Stimulated activated CD8-positive, alpha-beta memory T cell treated with anti-CD3 and anti-CD28 coated beads, Interleukin-7, amount 100 ng/mL, for 1 hour (primary cell): ENCODE measurements around the gene NXPH3.

Source experiments
- DNase-seq, 2 donors: peaks; one replicate each; pipeline ENCODE4 v3.0.0-alpha.2; 2020; ENCODE audit warnings: low read depth in 2 of 2

NXPH3 gene

GRCh38 chr17:49592263-49592662 lies 16.6 kb downstream of the NXPH3 start:
- no peak for DNase-seq

DNA sequence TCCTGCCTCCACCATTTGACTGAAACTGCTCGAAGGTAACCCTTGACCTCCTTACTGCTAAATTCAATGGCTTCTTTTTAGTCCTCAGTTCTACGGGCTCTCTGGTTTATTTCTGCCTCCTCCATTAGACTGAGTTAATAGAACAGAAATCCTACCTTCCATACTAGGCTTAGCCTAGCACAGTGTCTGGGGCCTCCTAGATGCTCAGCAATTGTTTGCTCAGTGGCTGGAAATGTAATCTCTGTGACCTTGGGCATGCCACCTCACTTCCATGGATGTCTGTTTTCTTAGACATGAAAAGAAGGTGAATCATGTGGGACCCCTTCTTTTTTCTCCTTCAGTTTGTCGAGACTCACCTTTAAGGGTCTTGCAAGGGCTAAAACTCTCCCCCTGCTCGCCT lies 19.7 kb downstream of the NXPH3 start:
- DNase-seq, result no peak

DNA sequence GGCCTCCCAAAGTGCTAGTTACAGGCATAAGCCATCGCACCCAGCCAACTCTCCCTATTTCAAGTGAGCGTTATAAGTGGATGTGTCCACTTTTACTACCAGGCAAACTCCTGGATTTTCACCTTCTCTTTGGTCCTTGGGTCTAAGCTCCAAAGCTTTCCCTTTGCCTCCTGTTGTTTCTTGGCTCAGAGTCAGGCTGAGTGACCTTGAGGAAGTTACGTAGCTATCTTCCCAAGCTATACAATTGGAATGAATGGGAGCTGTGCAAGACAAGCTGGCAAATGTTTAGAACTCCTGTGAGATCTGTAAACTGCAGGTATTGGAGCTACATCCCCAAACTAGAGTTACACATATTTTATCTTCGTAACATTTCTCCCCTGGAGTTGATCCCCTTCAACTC lies 20.3 kb downstream of the NXPH3 start:
- no peak for DNase-seq

DNA sequence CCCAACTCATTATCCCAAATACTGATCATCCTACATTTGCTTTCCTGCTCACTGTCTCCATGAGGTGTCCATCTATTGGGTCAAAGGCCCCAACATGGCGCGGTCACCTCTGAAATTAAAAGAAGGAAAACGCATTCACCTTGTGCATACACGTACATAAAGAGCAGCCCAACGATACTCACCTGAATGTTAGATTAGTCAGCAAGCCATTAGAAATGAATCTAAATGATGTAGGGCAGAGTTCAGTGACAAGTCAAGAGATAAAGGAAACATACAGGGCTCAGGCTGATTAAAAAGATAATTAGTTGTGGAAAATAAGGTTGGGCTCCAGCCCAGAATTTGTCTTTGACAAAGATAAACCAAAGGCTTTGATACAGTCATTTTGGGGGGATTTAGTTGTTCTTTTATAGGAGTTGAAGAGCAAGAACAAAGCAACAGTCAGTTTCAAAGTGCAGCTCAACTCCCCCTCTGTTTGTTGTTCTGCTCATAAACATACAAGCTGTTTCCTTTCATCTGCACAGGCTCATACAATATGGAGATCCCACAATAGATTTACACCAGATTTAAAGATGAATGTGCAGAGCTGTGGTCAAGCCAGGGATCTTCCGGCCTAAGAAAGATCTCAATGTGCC lies 21.1 kb downstream of the NXPH3 start:
- DNase-seq, result no peak

GRCh38 chr17:49597436-49597835 lies 21.8 kb downstream of the NXPH3 start:
- DNase-seq, result no peak

GRCh38 chr17:49597928-49598655 lies 22.4 kb downstream of the NXPH3 start:
- no peak for DNase-seq

GRCh38 chr17:49598918-49599317 lies 23.2 kb downstream of the NXPH3 start:
- DNase-seq, result no peak

DNA sequence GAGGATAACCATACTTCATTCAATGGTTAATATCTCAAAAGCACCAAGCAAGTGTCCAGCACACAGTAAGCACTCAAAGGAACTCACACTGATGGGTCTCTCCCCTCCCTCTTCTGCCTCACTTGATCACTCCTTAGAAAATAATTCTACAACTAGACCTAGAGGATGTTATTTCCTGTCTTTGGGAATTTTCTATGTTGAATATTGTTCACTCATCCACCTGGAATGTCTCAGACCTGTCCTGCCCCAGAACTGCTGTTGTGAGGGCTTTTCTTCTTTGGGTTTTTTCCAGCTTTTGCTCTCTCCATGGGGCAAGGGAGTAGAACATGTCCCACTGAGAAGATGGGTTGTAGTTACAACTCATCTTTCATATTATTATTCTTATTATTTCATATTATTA lies 25.3 kb downstream of the NXPH3 start:
- DNase-seq, result no peak

DNA sequence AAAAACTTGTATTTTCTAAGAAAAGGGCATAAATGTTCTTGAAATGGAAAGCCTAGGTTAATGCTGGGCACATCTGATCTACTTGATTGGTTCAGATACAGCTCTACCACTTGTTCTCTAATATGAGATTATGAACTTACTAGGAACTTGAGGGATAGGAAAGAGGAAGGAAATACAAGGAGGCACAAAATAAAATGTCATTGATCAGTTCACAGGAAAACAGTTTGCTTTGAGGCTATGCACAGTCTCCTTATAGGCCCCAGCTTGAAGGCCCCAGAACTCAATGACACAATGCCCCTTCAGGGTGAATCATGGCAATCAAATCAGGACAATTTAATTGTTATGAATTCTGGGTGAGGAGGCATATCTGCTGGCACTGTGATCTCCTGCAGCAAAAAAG lies 27.1 kb downstream of the NXPH3 start:
- no peak for DNase-seq

DNA sequence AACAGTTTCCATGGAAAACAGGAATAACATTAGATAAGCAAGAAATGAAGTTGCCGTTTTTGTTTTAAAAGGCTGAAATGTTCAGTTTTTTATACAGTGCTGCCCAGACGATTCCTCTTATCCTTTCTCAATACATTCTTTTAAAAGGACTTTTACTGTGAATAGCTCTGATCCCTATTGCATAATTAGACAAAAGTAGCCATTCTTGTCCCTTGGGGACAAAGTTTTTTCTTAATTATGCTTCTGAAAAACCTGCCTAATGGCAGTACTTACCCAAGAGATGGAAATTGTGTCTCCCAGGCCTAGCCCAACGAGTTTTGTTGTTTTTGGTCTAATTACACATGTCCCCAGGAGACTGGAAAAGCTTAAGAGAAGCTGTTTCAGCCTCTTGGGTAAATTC lies 27.6 kb downstream of the NXPH3 start:
- DNase-seq, result no peak

DNA sequence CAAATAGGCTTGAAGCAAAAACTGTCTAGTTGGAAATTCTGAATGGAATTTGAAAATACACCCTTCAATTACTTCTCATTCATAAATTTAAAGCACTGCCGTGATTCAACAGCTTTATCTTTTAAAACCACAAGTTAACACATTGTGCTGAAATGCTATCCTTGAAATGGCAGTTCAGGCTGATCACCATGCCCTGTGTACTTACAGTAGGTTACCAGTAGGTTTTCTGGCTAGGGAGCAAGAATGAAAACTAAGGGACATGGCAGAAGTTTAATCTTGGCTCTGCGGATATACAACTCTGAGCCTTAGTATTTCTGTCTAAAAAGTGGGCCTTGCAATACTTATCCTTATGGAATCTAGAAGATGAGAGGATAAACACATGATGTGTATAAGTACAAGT lies 28.0 kb downstream of the NXPH3 start:
- DNase-seq, result no peak

GRCh38 chr17:49604314-49604869 lies 28.7 kb downstream of the NXPH3 start:
- DNase-seq, result no peak

DNA sequence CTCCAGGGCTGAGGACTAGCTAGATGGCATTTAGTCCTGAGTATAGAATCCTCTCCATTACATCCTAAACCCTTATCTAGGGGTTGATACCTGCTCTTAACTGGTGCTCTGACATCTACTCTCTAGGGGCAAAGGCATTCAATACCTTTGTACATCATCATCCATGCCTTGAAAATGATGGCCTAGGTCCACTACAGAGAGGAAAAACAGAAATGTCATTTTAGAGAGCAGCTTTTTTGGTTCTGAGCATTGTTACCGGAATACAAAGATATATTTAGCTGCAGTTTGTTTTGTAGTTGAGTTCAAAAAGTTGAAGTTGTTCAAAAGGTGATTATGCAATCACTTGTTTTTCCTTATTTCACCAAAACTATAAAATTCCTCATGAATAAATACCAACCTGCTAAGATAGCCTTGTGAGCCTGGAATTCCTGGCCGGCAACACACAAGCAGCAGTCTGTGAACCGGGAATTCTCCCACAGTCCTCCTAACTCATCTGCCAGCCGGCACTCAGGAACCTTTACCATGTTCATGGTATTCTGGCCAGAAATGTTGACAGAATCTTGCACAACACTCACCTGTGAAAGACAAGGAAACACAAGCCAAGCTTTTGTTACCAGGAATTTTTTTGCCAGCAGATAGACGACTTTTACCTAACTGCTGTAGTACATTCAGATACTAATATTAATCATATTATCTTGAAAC lies 35.4 kb downstream of the NXPH3 start:
- DNase-seq, result no peak

GRCh38 chr17:49612726-49613125 lies 37.1 kb downstream of the NXPH3 start:
- no peak for DNase-seq

DNA sequence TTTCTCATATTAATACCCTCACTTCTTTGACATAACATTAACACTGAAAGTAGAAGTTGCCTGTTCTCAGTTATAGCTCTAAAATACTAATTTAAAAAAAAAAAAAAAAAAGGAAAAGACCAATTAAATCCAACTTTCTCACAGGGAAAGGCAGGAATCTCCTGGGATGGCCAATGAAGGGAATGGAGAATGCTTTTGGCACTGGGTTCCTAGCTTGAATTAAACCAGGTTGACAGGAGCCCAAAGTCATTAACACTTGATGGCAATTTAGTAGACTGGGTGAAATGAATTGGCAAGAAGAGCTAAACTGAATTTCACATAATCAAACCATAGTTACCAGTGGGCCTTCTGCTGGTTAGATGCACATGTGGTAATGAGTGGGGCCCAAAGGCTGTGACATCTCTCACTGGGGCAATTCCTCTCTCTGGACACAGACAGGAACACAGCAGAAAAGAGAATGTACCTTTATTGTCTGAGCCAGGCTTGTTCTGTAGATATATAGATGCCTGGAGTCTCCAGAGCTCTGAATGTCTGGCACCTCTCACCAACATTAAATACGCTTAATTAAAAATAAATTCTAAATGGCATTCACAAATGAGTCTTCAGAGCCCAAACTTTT lies 37.6 kb downstream of the NXPH3 start:
- DNase-seq, result no peak

DNA sequence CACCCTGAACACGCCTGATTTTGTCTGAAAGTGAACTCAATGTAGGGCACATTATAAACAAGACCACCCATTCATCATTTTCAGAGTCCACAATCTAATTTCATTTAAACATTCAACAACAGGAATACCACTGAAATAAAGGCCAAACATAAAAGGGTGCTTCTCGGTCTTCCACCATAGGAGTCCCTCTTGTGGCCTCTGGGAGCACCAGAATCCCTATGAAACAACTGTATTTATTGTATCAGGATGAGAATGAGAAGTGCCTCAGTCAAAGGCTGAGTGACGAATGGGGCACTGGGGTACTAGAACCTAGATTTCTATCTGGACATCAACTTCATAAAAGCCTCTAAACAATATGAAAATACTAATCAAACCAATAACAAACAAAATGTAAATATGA lies 40.4 kb downstream of the NXPH3 start:
- no peak for DNase-seq

GRCh38 chr17:49616601-49617131 lies 41.0 kb downstream of the NXPH3 start:
- DNase-seq, result no peak

GRCh38 chr17:49618028-49618611 lies 42.4 kb downstream of the NXPH3 start:
- no peak for DNase-seq

DNA sequence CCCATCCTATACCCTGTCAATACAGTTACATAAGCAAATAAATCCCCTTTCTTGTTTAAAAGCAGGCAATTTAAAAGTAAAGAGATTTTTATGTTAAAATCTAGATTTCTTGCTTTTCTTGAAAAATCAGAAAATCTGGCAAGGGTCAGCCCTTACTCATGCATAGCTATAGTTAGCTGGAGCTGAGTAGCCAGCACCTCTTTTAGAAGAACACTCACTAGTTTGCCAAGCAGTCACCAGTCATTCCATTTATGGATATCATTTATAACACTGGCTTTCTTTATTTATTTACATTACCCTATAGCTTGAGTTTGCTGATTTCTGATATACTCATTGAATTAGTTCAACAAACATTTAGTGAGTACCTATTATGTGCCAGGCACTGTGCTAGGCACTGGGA lies 45.7 kb downstream of the NXPH3 start:
- DNase-seq, result no peak

DNA sequence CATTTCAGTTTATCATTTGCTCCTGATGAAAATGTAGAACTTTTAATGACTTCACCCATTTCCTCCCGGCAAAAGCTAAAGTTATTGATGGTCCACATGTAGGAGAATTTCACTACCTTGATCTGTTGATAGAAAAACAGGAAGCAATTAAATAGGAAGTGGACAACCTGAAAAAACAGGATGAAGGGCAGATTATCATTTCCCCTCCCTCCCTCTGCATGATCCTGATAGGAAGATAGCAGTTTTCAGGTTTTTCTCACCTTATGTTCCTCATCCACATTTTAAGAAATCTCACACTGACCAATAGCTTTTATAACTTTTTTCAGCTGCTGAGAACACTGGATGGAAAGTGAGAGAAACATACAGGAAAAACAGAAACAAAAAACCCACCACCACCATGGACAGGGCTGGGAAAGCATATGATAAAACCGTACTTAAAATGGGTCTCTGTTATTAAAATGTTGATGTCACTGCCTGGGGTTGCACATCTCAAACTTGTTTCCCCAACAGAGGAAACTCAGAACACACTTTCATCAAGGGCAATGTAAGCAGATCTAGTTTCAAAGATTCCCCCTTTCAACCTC lies 46.4 kb downstream of the NXPH3 start:
- no peak for DNase-seq

GRCh38 chr17:49624896-49625295 lies 49.2 kb downstream of the NXPH3 start:
- DNase-seq, result no peak
